ENCODE data around the gene PLCG1. TPM values are rescaled to one million over a fixed set of nuclear protein-coding genes. Genes with fewer than 3 reads are reported as not detected.

PLCG1 gene
- total and polyA plus RNA-seq, 9 of the 15 experiments (the other 6 are each of a cell fraction or from before 2014, with no cell fraction given), result 1.7 to 67.0 (median 34.8) TPM

DNA sequence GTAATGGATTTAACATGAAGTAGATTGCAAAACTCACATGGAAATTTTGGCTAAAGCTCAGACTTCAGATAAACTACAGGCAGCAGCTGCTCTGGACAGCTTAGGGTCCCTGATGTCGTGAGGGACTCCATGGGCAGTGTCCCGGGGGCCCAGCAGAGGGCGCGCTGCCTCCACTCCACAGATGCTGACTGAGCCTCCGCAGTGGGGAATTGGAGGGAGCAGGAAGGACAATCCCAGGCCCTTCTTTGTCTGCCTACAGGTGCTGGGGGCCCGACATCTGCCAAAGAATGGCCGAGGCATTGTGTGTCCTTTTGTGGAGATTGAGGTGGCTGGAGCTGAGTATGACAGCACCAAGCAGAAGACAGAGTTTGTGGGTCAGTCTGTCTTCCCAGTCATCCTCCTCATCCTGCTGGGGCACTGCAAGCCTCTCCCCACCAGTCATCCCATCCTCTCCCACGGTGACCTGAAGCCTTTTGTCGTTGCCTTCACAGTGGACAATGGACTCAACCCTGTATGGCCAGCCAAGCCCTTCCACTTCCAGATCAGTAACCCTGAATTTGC is 35.9 kb downstream of the PLCG1 start (continued):
- TF ChIP-seq SMC3 (conservative IDR thresholded peaks at IDR 0.05; ENCODE audit: insufficient read depth, low read depth, low read length), result peak; percentile 95
- 0 out of 4 replicates have a peak, but pooled peaks of 1 of the 2 experiments have one; percentile 30 for TF ChIP-seq MAZ (CRISPR knock-in tag; conservative IDR thresholded peaks at IDR 0.05 in 1 of 2, IDR thresholded peaks at IDR 0.05 in 1 of 2)
- TF ChIP-seq NFXL1 (CRISPR knock-in tag; IDR thresholded peaks at IDR 0.05), result no peak
- TF ChIP-seq CBX2 (IDR thresholded peaks at IDR 0.05; ENCODE audit: insufficient read depth, low read length, poor library complexity, severe bottlenecking), result no peak
- no peak for TF ChIP-seq NCOA6 (IDR thresholded peaks at IDR 0.05)
- peak; percentile 45; the same call in 1 of the 2 replicates for TF ChIP-seq CC2D1A (IDR thresholded peaks at IDR 0.05)
- TF ChIP-seq HDAC1 (IDR thresholded peaks at IDR 0.05), result no peak
- no peak for TF ChIP-seq PTTG1 (tag; IDR thresholded peaks at IDR 0.05; ENCODE audit: low read depth)

DNA sequence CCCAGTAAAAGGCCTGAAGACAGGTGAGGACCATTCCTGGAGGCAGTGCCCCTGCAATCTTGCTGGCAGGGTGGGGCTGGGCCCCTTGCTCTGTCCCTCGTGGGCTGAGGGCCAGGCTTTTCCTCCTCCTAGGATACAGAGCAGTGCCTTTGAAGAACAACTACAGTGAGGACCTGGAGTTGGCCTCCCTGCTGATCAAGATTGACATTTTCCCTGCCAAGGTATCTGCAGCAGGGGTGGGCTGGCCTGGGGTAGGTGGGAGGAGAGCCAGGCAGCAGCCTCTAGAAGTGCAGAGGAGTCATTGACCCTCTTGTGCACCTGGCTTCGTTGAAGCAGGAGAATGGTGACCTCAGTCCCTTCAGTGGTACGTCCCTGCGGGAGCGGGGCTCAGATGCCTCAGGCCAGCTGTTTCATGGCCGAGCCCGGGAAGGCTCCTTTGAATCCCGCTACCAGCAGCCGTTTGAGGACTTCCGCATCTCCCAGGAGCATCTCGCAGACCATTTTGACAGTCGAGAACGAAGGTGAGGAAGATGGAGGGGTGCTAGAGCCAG is 36.5 kb downstream of the PLCG1 start:
- Histone ChIP-seq H3K36me3 (ENCODE audit: control insufficient read depth, insufficient read depth, low read length) (peaks cover 74% of the 10 kb centered on the region; the same call in 2 of the 3 replicates), H3K4me1 (replicated peaks in 1 of 2; ENCODE audit: control insufficient read depth in 2 of 2, insufficient read depth in 2 of 2, low read length in 2 of 2) (no peaks in the 10 kb centered on the region), H4K20me1 (replicated peaks; ENCODE audit: control insufficient read depth, insufficient read depth, low read length) (peaks cover 12% of the 10 kb centered on the region; the same call in 1 of the 2 replicates), H2AFZ (ENCODE audit: low read depth, low read length) (no peak overlapping the region), H3K4me2 (ENCODE audit: insufficient read depth, low read length) (no peak overlapping the region), H3K9me1 (ENCODE audit: control insufficient read depth, insufficient read depth, low read length) (no peaks in the 10 kb centered on the region), H3K9ac (ENCODE audit: insufficient read depth in 1 of 2, low read depth in 2 of 2, low read length in 2 of 2) (no peak overlapping the region), H3K4me3 (no peak overlapping the region), H3K79me2 (ENCODE audit: control insufficient read depth, insufficient read depth, low read length) (no peaks in the 10 kb centered on the region), H3K27me3 (ENCODE audit: control insufficient read depth in 2 of 2, insufficient read depth in 2 of 2, low read length in 2 of 2) (no peaks in the 10 kb centered on the region), H3K27ac (ENCODE audit: extremely low read depth, low read depth, low read length) (no peak overlapping the region), H3K9me3 (replicated peaks; ENCODE audit: control insufficient read depth, insufficient read depth, low read depth, low read length) (no peaks in the 10 kb centered on the region)
- DNase-seq (ENCODE audit: extremely low read depth in 1 of 4, low spot score in 3 of 4) (no peak), FAIRE-seq (no peak), ATAC-seq (no peak)
- WGBS (ENCODE audit: insufficient coverage, low coverage, missing lambda C conversion rate), result 89% methylated on average over 12 of the region's 13 CpGs
- in situ Hi-C loops (cut with MboI) (no loop called here), intact Hi-C loops (cut with micrococcal nuclease) (loop anchor here (1.0 kb wide), 2 partner anchors 58 to 166 kb away; partner anchors contain the start of gene LPIN3)
- CTCF ChIA-PET (ENCODE audit: low intra/inter-chr PET ratio), result interaction anchor here (0.5 to 3.0 kb wide), 5 partner anchors 49 to 166 kb away, joined by 3 to 50 read pairs (median 4); partner anchors contain the start of gene LPIN3
- POLR2A ChIA-PET, result no interaction called here
- no TSS peak for BruUV-seq (replicated peaks)
- TF ChIP-seq ZNF134 (CRISPR knock-in tag; conservative IDR thresholded peaks at IDR 0.05), result no peak
- no peak for TF ChIP-seq DMBX1 (CRISPR knock-in tag; IDR thresholded peaks at IDR 0.05; ENCODE audit: borderline replicate concordance)
- no peak for TF ChIP-seq RHOXF2B (CRISPR knock-in tag; conservative IDR thresholded peaks at IDR 0.05)
- no peak for TF ChIP-seq GTF2A2 (tag; IDR thresholded peaks at IDR 0.05)
- no peak for TF ChIP-seq ZNF212 (CRISPR knock-in tag; IDR thresholded peaks at IDR 0.05)
- TF ChIP-seq BRCA1 (IDR thresholded peaks at IDR 0.05), result no peak
- TF ChIP-seq BRCA1 (CRISPR knock-in tag; IDR thresholded peaks at IDR 0.05), result no peak
- no peak for TF ChIP-seq CTBP1 (IDR thresholded peaks at IDR 0.05; ENCODE audit: borderline replicate concordance)
- no peak for TF ChIP-seq ZNF282 (CRISPR knock-in tag; IDR thresholded peaks at IDR 0.05)
- no peak for TF ChIP-seq GABPB2 (CRISPR knock-in tag; conservative IDR thresholded peaks at IDR 0.05)
- TF ChIP-seq, protein P1, sequence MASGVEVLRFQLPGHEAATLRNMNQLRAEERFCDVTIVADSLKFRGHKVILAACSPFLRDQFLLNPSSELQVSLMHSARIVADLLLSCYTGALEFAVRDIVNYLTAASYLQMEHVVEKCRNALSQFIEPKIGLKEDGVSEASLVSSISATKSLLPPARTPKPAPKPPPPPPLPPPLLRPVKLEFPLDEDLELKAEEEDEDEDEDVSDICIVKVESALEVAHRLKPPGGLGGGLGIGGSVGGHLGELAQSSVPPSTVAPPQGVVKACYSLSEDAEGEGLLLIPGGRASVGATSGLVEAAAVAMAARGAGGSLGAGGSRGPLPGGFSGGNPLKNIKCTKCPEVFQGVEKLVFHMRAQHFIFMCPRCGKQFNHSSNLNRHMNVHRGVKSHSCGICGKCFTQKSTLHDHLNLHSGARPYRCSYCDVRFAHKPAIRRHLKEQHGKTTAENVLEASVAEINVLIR (CRISPR knock-in tag; IDR thresholded peaks at IDR 0.05), result no peak
- no peak for TF ChIP-seq FOSL1 (tag; conservative IDR thresholded peaks at IDR 0.05)
- no peak for TF ChIP-seq SPI1 (IDR thresholded peaks at IDR 0.05; ENCODE audit: borderline replicate concordance, low read depth, low read length)
